ENCODE measurements around the gene TM7SF3.

TM7SF3 gene

GRCh38 chr12:27015730-27016076 is 1.5 kb upstream of the TM7SF3 start:
- ChIA-PET CTCF (interaction anchor here (0.6 to 1.6 kb wide), 13 partner anchors 8 to 291 kb away, joined by 3 to 6 read pairs (median 3); no protein-coding TSS in a partner anchor), POLR2A (ENCODE audit: low non-redundant PET) (interaction anchor here (0.6 kb wide), 2 partner anchors 34 to 115 kb away, joined by 3 to 5 read pairs; no protein-coding TSS in a partner anchor)
- H3K27ac ChIP-seq: no peak overlapping the region
- peak; percentile 21 for DNase-seq (ENCODE audit: low spot score)
- TF ChIP-seq CTCF (conservative IDR thresholded peaks at IDR 0.05; ENCODE audit: low read depth): peak; percentile 30; the same call in 1 of the 2 replicates

DNA sequence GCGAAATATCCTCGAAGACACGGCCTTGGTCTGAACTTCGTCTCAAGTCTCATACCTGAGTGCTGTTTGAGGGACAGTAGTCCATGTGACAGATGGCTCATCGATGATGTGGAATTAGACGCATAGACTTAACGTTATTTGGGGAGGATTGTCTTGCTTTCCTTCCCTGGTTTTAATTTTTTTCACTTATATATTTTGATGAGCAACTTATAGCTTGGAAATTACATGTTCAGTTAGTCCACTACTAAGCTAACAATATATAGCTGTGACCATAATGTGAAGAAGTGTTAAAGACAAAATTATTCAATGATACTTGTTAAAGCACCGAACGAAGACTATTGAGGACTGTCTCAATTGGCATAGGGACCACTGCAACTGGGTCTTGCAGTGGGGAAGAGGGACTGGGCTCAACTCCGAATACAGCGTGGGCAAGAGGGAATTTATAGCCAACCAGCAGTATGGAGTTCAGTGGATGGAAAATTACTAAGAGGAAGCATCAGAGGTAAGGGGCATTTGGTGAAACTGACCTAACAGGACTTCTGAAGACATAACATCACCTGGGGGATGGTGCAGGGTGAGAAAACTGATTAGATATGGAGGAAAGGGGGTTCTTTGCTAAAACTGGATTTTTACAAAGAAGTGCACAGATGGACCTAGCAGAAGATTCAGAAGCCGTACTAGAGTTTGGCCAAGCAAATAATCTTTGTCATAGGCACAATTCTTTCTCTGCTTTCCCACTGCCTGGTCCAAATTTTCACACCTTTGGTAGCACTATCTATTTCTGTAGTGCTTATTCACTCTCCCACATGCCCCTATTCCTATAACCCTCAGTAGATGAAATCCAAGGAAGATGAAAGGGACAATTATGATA is 910 bp upstream of the TM7SF3 start:
- no peak for TF ChIP-seq CTCF (conservative IDR thresholded peaks at IDR 0.05; ENCODE audit: low read depth)
- POLR2A ChIA-PET (ENCODE audit: low non-redundant PET): no interaction called here
- H3K27ac ChIP-seq: peak overlapping the region; percentile 84; the same call in 1 of the 2 replicates
- no peak for DNase-seq (ENCODE audit: low spot score)
- CTCF ChIA-PET: interaction anchor here (0.6 to 1.6 kb wide), 11 partner anchors 10 to 1221 kb away, joined by 3 to 6 read pairs (median 3); no protein-coding TSS in a partner anchor

DNA sequence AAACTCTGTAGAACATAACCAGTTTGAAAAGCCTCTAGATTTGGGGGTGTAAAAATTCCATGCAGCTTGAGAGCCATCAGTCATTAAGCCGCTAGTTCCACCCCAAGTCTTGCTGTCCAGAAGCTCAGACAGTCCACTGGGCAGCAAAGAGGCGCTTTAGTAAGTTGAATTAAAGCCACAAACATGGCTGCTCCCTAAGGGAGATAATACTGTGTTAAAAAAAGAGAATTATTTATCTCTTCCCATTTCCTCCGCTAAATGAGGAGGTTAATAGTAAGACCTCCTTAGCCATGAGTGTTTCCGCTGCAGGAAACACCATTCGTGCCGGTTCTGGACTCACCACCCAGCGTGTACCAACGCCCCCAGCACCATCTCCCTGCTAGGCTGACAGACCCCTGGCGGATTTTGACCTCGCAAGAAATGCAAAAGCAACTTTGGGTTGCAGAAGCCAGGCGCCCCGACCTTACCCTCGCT is 536 bp downstream of the TM7SF3 start:
- ChIA-PET POLR2A (ENCODE audit: low non-redundant PET) (interaction anchor here (0.7 kb wide), 1 partner anchor 11 kb away, joined by 3 read pairs; no protein-coding TSS in a partner anchor), CTCF (interaction anchor here (0.6 to 0.9 kb wide), 6 partner anchors 13 to 762 kb away, joined by 3 to 4 read pairs (median 3); no protein-coding TSS in a partner anchor)
- peak overlapping the region; percentile 84 for H3K27ac ChIP-seq
- no peak for DNase-seq (ENCODE audit: low spot score)
- TF ChIP-seq CTCF (conservative IDR thresholded peaks at IDR 0.05; ENCODE audit: low read depth): no peak

- no peak for TF ChIP-seq CTCF (conservative IDR thresholded peaks at IDR 0.05; ENCODE audit: low read depth)
- DNase-seq (ENCODE audit: low spot score): no peak
- peak overlapping the region; percentile 65 for H3K27ac ChIP-seq
- ChIA-PET POLR2A (ENCODE audit: low non-redundant PET) (interaction anchor here (0.7 kb wide), 1 partner anchor 10 kb away, joined by 3 read pairs; no protein-coding TSS in a partner anchor), CTCF (interaction anchor here (0.7 kb wide), 1 partner anchor 596 kb away, joined by 3 read pairs; no protein-coding TSS in a partner anchor)
These were observed 1.3 kb downstream of the TM7SF3 start for GRCh38 chr12:27012982-27013255.

GRCh38 chr12:27012239-27012981 is 1.8 kb downstream of the TM7SF3 start:
- CTCF ChIA-PET: interaction anchor here (0.6 to 0.7 kb wide), 2 partner anchors 12 to 596 kb away, joined by 3 to 4 read pairs; no protein-coding TSS in a partner anchor
- no peak for TF ChIP-seq CTCF (conservative IDR thresholded peaks at IDR 0.05; ENCODE audit: low read depth)
- POLR2A ChIA-PET (ENCODE audit: low non-redundant PET): no interaction called here
- no peak for DNase-seq (ENCODE audit: low spot score)
- peak overlapping the region; percentile 65 for H3K27ac ChIP-seq

GRCh38 chr12:27009881-27010301 is 4.3 kb downstream of the TM7SF3 start:
- no peak overlapping the region for H3K27ac ChIP-seq
- POLR2A ChIA-PET (ENCODE audit: low non-redundant PET): no interaction called here
- CTCF ChIA-PET: no interaction called here
- no peak for TF ChIP-seq CTCF (conservative IDR thresholded peaks at IDR 0.05; ENCODE audit: low read depth)
- no peak for DNase-seq (ENCODE audit: low spot score)

All from RWPE1 (cell line).